Activated naive CD4-positive, alpha-beta T cell treated with anti-CD3 and anti-CD28 coated beads for 36 hours (primary cell): ENCODE results near the gene HECTD1. TPM values are rescaled to one million over a fixed set of nuclear protein-coding genes. Genes with fewer than 3 reads are reported as not detected.
"Not testable (repeated sequence)": the region's sequence is repeated elsewhere in the genome, so short reads cannot be mapped to it uniquely, and the experiment has no call there.

ENCODE experiments used
- CTCF ChIA-PET: fragments of 350-600 bp; sonication (Branson Sonifier 250); formaldehyde crosslinking; loops from one replicate; lab custom pipeline; 2021; ENCODE audit warnings: antibody characterized with exemption; lab: Charles Lee
- DNase-seq: peaks from one replicate; pipeline ENCODE4 v3.0.0-alpha.2; 2020
- H3K27ac Mint-ChIP-seq: one replicate; pipeline ENCODE4 v1.8.0; 2021; ENCODE audit warnings: mild to moderate bottlenecking, mixed read lengths
- H3K27me3 Mint-ChIP-seq: one replicate; pipeline ENCODE4 v1.8.0; 2021; ENCODE audit warnings: low read depth, mixed read lengths
- H3K36me3 Mint-ChIP-seq: one replicate; pipeline ENCODE4 v1.8.0; 2021; ENCODE audit warnings: low read depth, mixed read lengths
- H3K4me1 Mint-ChIP-seq: one replicate; pipeline ENCODE4 v1.8.0; 2021; ENCODE audit warnings: low read depth, mixed read lengths
- H3K4me3 Mint-ChIP-seq: one replicate; pipeline ENCODE4 v1.8.0; 2021; ENCODE audit warnings: mild to moderate bottlenecking, moderate library complexity, mixed read lengths
- H3K9me3 Mint-ChIP-seq: one replicate; pipeline ENCODE4 v1.8.0; 2021; ENCODE audit warnings: mixed read lengths
- intact Hi-C: fragments of 100-400 bp; cut with micrococcal nuclease; formaldehyde crosslinking; loops from one replicate; pipeline ENCODE4 v1.15.1; 2023
- total RNA-seq, 2 experiments: library from RNA; stranded (reverse); gene quantifications; one replicate each; pipeline ENCODE4 v1.2.3, GENCODE V29; 2021

HECTD1 gene
- total RNA-seq, 2 experiments from 2014 or later, result 61.5 to 64.1 TPM

DNA sequence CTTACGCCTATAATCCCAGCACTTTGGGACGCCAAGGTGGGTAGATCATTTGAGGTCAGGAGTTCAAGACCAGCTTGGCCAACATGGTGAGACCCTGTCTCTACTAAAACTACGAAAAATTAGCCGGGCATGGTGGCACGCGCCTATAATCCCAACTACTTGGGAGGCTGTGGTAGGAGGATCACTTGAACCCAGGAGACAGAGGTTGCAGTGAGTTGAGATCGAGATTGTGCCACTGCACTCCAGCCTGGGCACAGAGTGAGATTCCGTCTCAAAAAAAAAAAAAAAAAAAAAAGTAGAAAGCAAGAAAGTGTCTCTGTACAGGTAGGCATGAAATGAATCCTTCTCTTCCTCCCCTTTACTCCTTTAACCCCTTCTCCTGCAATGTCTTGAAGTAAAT, 111.8 kb downstream of the HECTD1 start:
- CTCF ChIA-PET, intact Hi-C loops, H3K27ac Mint-ChIP-seq, H3K27me3 Mint-ChIP-seq, H3K4me3 Mint-ChIP-seq, H3K9me3 Mint-ChIP-seq, H3K4me1 Mint-ChIP-seq, DNase-seq: not testable (repeated sequence)
- H3K36me3 Mint-ChIP-seq, result peaks cover 14% of the 10 kb centered on the region

DNA sequence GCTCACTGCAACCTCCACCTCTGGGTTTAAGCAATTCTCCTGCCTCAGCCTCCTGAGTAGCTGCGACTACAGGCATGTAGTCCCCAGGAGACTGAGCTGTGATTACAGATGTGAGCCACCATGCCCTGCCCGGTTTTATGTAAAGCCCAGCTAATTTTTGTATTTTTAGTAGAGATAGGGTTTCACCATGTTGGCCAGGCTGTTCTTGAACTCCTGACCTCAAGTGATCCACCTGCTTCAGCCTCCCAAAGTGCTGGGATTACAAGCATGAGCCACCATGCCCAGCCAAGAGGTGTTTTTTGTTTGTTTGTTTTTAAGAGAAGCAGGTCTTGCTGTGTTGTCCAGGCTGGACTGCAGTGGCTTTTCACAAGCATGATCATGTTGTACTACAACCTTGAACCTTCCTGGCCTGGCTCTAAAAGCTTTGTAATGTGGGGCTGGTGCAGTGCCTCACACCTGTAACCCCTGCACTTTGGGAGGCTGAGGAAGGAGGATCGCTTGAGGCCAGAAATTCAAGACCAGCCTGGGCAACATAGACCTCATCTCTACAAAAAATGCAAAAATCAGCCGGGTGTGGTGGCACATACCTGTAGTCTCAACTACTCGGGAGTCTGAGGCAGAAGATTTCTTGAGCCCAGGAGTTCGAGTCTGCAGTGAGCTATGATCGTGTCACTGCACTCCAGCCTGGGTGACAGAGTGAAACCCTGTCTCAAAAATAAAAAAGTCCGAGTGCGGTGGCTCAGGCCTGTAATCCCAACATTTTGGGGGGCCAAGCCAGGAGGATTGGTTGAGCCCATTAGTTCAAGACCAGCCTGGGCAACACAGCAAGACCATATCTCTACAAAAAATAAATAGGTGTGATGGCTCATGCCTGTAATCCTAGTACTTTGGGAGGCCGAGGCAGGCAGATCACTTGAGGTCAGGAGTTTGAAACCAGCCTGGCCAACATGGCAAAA, 113.4 kb downstream of the HECTD1 start:
- CTCF ChIA-PET, DNase-seq: not testable (repeated sequence)

DNA sequence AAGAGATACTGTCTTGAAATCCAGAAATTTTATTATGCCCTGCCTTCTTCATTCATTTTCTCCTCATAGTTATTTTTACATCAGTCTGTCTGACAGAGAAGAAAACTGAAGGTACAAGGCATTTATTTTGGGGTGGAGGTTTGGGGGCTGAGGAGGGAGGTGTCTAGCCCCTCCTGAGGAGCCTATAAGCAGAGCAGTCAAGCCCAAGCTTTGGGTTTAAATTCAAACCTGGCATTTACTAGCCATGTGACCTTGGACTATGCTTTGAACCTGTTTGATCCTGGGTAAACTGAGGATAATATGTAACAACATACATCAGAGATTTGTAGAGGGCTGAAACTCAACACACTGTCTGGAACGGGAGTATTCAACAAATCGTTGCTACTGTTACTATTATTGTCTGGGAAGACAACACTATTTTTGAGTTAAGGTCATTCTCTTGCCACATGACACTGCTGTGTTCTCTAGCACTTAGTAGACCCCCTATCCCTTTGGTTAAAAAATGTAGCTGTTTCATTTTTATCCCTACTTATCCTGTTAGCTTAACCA, 115.4 kb downstream of the HECTD1 start:
- Mint-ChIP-seq H3K9me3 (no peaks in the 10 kb centered on the region), H3K36me3 (peaks cover 1% of the 10 kb centered on the region), H3K27ac (no peak overlapping the region), H3K27me3 (no peaks in the 10 kb centered on the region), H3K4me3 (no peak overlapping the region), H3K4me1 (no peaks in the 10 kb centered on the region)
- CTCF ChIA-PET, result no interaction called here
- intact Hi-C loops, result no loop called here
- DNase-seq, result no peak

More for the DNA sequence above, 113.4 kb downstream of the HECTD1 start:
- H3K4me1 Mint-ChIP-seq, H3K9me3 Mint-ChIP-seq, H3K36me3 Mint-ChIP-seq, intact Hi-C loops, H3K27ac Mint-ChIP-seq, H3K4me3 Mint-ChIP-seq, H3K27me3 Mint-ChIP-seq: not testable (repeated sequence)

DNA sequence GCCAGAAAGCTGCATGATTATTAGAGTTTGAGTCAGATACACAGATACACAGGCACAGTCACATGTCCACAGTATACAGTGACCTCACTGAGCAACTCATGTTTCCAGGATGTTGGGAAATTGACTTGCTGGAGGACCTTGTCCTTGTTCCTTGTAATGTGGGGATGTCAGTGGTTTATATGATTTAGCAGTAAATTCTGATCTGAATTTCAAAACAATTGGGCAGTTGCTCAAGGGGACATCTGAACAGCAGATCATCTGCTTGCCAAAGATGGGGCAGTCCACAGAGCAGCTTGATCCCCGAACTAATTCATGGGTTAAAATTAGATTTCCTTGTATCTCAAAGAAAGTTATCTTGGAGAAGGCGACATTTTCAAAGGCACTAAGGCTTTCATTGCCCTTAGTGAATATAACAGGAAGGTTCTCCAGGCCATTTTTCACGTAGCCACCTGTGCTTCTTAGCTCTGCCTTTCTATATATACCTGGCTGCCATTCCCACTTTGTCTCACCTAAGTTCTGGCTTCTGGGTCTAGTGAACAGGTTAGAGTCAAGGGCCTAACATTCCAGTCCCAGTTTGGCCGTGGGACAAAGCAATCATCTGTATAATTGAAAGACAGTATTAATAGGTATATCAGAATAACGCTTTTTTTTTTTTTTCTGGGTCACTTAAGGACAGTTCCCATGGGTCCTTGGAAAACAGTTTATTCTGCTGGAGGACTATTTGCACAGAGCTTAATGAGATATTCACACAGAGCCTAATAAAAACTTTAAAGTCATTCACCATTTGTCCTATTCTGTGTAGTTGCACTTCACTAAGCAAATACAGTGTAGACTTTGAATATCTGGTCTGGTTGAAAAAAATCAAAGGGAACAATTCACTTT, 116.5 kb downstream of the HECTD1 start:
- Mint-ChIP-seq H3K4me3 (no peak overlapping the region), H3K36me3 (peaks cover 1% of the 10 kb centered on the region), H3K27ac (no peak overlapping the region), H3K9me3 (no peaks in the 10 kb centered on the region), H3K4me1 (no peaks in the 10 kb centered on the region), H3K27me3 (no peaks in the 10 kb centered on the region)
- intact Hi-C loops, result no loop called here
- CTCF ChIA-PET, result interaction anchor here (1.2 to 1.4 kb wide), 2 partner anchors 8 to 21 kb away, joined by 5 read pairs; no protein-coding TSS in a partner anchor
- DNase-seq, result no peak

DNA sequence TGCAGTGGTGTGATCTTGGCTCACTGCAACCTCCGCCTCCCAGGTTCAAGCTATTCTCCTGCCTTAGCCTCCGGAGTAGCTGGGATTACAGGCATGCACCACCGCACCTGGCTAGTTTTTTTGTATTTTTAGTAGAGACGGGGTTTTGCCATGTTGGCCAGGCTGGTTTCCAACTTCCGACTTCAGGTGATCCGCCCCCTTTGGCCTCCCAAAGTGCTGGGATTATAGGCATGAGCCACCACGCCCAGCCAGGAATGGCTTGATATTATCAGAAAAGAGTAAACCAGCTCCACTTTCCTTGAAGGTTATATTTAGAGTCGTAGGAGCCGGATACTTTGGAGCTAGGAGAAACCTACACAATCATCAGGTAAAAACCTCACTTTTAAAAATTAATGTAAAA, 121.1 kb downstream of the HECTD1 start:
- DNase-seq, H3K4me1 Mint-ChIP-seq, intact Hi-C loops, H3K9me3 Mint-ChIP-seq, H3K27ac Mint-ChIP-seq, H3K36me3 Mint-ChIP-seq, H3K27me3 Mint-ChIP-seq, H3K4me3 Mint-ChIP-seq: not testable (repeated sequence)
- CTCF ChIA-PET, result interaction anchor here (0.8 to 1.2 kb wide), 2 partner anchors 22 to 30 kb away, joined by 3 read pairs; no protein-coding TSS in a partner anchor

DNA sequence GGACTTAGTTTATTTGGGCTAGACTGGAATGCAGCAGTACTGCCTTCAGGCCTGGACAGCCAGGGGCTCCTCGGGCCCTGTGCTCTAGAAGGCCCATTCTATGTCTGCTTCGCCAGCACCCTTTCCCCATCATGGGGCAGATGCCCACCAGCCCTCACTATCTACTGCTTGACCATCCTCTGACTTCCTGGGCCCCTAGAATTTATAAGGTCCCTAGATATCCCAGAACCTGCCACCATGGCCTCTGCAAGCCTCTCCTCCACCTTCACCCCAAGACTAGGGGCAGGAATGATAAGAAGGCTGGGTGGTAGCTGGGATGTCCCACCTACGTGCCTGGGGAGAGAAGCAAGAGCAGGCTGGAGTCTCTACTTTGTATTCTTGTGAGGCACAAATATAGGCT, 122.6 kb downstream of the HECTD1 start:
- Mint-ChIP-seq H3K4me1 (no peaks in the 10 kb centered on the region), H3K4me3 (no peak overlapping the region), H3K9me3 (no peaks in the 10 kb centered on the region), H3K27ac (no peak overlapping the region), H3K36me3 (no peaks in the 10 kb centered on the region), H3K27me3 (no peaks in the 10 kb centered on the region)
- CTCF ChIA-PET, result no interaction called here
- DNase-seq, result no peak
- intact Hi-C loops, result no loop called here

DNA sequence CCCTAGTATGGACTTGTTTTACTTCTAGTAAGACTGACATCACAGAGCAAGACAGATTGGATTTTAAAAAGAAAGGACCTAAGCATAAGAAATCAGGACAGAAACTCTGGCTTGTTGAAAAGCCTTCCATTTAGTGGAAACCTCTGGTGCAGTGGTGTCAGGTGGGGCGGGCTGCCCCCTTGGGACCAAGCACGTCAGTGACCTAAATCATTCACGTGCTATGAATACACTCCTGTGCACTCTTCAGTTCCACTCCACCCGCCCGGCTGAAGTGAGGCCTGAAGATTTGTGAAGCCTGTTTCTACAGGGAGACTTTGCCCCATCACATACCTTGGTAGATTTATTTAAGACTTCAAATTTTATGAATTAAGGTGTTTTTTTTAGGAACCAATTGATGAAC, 123.2 kb downstream of the HECTD1 start:
- DNase-seq, result no peak
- H3K4me1 Mint-ChIP-seq, result no peaks in the 10 kb centered on the region
- no peaks in the 10 kb centered on the region for H3K36me3 Mint-ChIP-seq
- H3K27ac Mint-ChIP-seq, result no peak overlapping the region
- H3K4me3 Mint-ChIP-seq, result no peak overlapping the region
- no peaks in the 10 kb centered on the region for H3K27me3 Mint-ChIP-seq
- intact Hi-C loops, result no loop called here
- H3K9me3 Mint-ChIP-seq, result no peaks in the 10 kb centered on the region
- CTCF ChIA-PET, result interaction anchor here (2.5 kb wide), 1 partner anchor 104 kb away, joined by 29 read pairs; no protein-coding TSS in a partner anchor

DNA sequence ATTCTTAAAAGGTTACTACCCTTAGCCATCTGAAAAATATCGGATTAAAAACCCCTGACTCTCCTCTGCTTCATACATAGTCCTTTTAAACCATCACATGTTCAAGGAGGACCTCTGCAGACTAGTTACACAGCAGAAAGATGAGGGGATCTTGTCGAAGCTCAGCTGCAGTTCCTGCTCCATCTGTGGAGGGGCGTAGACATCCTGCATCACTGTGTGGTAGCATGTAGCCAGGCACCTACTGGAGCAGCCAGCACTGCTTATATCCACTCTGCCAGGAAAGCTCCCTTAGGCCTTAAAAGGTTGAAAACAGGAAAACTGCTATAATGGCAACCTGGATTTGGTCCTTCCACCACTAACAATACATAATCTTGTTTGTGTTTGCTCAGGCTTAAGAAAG, 123.8 kb downstream of the HECTD1 start:
- Mint-ChIP-seq H3K4me3 (no peak overlapping the region), H3K4me1 (no peaks in the 10 kb centered on the region), H3K36me3 (no peaks in the 10 kb centered on the region), H3K27ac (no peak overlapping the region), H3K27me3 (no peaks in the 10 kb centered on the region), H3K9me3 (no peaks in the 10 kb centered on the region)
- DNase-seq, result no peak
- intact Hi-C loops, result no loop called here
- CTCF ChIA-PET, result interaction anchor here (0.7 to 2.5 kb wide), 2 partner anchors 19 to 104 kb away, joined by 4 to 29 read pairs; no protein-coding TSS in a partner anchor

DNA sequence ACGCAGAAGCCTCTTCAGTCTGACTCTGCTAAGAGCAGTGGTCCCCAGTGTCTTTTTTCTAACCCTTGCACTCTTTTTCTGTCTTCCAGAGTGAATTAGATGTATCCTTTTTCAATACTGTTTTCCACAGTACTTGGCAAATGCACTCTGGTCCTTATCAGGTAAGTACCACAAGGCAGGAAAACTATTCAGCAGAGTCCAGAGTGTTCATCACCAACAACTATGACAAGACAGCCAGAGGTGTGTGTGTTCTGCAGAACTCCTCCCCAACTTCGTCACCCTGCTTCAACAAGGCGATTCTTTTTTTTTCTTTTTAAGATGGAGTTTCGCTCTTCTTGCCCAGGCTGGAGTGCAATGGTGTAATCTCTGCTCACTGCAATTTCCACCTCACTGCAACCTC, 127.1 kb downstream of the HECTD1 start:
- Mint-ChIP-seq H3K4me1 (no peaks in the 10 kb centered on the region), H3K4me3 (no peak overlapping the region), H3K36me3 (peaks cover 1% of the 10 kb centered on the region), H3K9me3 (no peaks in the 10 kb centered on the region), H3K27me3 (no peaks in the 10 kb centered on the region), H3K27ac (no peak overlapping the region)
- intact Hi-C loops, result no loop called here
- no peak for DNase-seq
- CTCF ChIA-PET, result interaction anchor here (0.8 to 1.0 kb wide), 2 partner anchors 100 to 102 kb away, joined by 4 to 5 read pairs; no protein-coding TSS in a partner anchor

DNA sequence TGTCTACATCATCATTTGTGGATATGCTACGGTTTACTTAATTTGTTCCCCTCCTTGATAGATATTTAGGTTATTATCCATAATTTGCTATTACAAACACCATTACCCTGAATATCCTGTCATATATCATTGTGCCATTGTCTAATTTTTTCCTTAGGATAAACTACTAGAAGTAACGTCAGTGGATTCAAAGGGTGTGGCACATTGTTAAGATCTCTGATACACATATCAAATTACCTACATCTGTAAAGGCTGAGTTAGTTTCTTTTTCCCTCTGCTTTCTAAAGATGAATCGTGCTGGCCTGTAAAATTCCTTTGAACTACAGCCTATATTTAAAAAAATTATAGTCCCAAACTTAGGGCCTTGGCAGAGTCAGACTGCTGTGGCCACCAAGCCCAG, 127.5 kb downstream of the HECTD1 start:
- Mint-ChIP-seq H3K4me3 (no peak overlapping the region), H3K27me3 (no peaks in the 10 kb centered on the region), H3K36me3 (peaks cover 4% of the 10 kb centered on the region), H3K4me1 (no peaks in the 10 kb centered on the region), H3K9me3 (peaks cover under 1% of the 10 kb centered on the region), H3K27ac (no peak overlapping the region)
- CTCF ChIA-PET, result no interaction called here
- DNase-seq, result no peak
- intact Hi-C loops, result no loop called here

DNA sequence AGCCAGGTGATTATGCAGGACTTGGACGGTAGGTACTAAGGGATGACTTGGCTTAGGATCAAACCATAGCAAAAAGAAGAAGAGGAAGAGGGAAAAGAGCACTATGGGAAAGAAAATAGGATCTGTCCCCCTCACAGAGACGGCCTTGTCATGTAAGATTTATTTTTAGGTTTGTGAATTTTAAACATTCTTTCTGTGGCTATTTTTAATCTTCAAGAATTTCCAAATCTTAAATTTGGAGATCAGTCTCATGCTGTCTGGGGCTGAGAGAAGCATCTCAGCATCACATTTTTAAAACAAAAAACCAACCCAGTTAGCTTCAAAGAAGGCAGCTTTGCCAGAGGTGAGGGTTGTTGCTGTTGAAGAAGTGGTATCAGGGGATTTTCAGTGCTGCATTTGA, 128.8 kb downstream of the HECTD1 start:
- Mint-ChIP-seq H3K27ac (no peak overlapping the region), H3K4me3 (no peak overlapping the region), H3K36me3 (peaks cover 9% of the 10 kb centered on the region), H3K9me3 (peaks cover 2% of the 10 kb centered on the region), H3K4me1 (no peaks in the 10 kb centered on the region), H3K27me3 (no peaks in the 10 kb centered on the region)
- no peak for DNase-seq
- CTCF ChIA-PET, result interaction anchor here (1.0 kb wide), 1 partner anchor 248 kb away, joined by 3 read pairs; no protein-coding TSS in a partner anchor
- intact Hi-C loops, result no loop called here

DNA sequence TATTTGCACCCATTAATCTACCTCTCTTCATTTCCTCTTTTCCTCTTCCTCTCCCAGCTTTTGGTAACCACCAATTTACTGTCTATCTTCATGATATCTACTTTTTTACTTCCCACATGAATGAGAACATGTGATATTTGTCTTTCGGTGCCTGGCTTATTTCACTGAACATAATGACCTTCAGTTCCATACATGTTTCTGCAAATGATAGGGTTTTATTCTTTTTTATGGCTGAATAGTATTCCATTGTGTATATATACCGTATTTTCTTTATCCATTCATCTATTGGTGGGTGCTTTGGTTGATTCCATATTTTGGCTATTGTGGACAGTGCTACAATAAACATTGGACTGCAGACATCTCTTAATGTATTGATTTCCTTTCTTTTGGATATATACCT, 132.4 kb downstream of the HECTD1 start:
- intact Hi-C loops, result no loop called here
- CTCF ChIA-PET, result no interaction called here

More for the DNA sequence above, 132.4 kb downstream of the HECTD1 start:
- no peak overlapping the region for H3K4me3 Mint-ChIP-seq
- H3K9me3 Mint-ChIP-seq, result peaks cover 2% of the 10 kb centered on the region
- H3K27ac Mint-ChIP-seq, result no peak overlapping the region
- H3K4me1 Mint-ChIP-seq, result no peaks in the 10 kb centered on the region
- peaks cover 10% of the 10 kb centered on the region for H3K36me3 Mint-ChIP-seq
- DNase-seq, result no peak
- no peaks in the 10 kb centered on the region for H3K27me3 Mint-ChIP-seq
